HG03159 (cell line): ENCODE data around the gene CCSAP.
A peak's percentile ranks its signal among the peaks of the same experiment; 100 is the strongest.

Source experiments
- ATAC-seq: cut with Tn5 transposase; IDR thresholded peaks from one replicate; pipeline ENCODE4 v1.9.1; 2021; ENCODE audit warnings: mild to moderate bottlenecking, moderate library complexity; ENCODE audit not compliant: unreplicated experiment

CCSAP gene

GRCh38 chr1:229365569-229365968 lies 22.7 kb upstream of the CCSAP start:
- no peak for ATAC-seq

GRCh38 chr1:229364207-229365065 lies 21.6 kb upstream of the CCSAP start:
- no peak for ATAC-seq

GRCh38 chr1:229363723-229364122 lies 20.9 kb upstream of the CCSAP start:
- ATAC-seq = no peak

GRCh38 chr1:229360420-229360819 lies 17.6 kb upstream of the CCSAP start:
- ATAC-seq = no peak

- ATAC-seq = no peak
Measured at GRCh38 chr1:229355661-229356060, 12.8 kb upstream of the CCSAP start.

GRCh38 chr1:229354226-229354625 lies 11.4 kb upstream of the CCSAP start:
- ATAC-seq = no peak

GRCh38 chr1:229352975-229353374 lies 10.1 kb upstream of the CCSAP start:
- ATAC-seq = no peak

GRCh38 chr1:229349463-229350385 lies 6.9 kb upstream of the CCSAP start:
- ATAC-seq = no peak

GRCh38 chr1:229347528-229347927 lies 4.7 kb upstream of the CCSAP start:
- no peak for ATAC-seq

GRCh38 chr1:229344937-229345684 lies 2.3 kb upstream of the CCSAP start:
- no peak for ATAC-seq

GRCh38 chr1:229344139-229344538 lies 1.3 kb upstream of the CCSAP start:
- no peak for ATAC-seq

- ATAC-seq = peak; percentile 66
Measured at GRCh38 chr1:229341774-229342655, 832 bp downstream of the CCSAP start.

GRCh38 chr1:229340496-229340895 lies 2.4 kb downstream of the CCSAP start:
- no peak for ATAC-seq

- ATAC-seq = no peak
Measured at GRCh38 chr1:229339520-229339919, 3.3 kb downstream of the CCSAP start.

GRCh38 chr1:229339086-229339485 lies 3.8 kb downstream of the CCSAP start:
- no peak for ATAC-seq

- ATAC-seq = no peak
Measured at GRCh38 chr1:229336345-229336744, 6.5 kb downstream of the CCSAP start.

- ATAC-seq = no peak
Measured at GRCh38 chr1:229334716-229335115, 8.1 kb downstream of the CCSAP start.

GRCh38 chr1:229334269-229334668 lies 8.6 kb downstream of the CCSAP start:
- no peak for ATAC-seq

- no peak for ATAC-seq
Measured at GRCh38 chr1:229328598-229329362, 14.1 kb downstream of the CCSAP start.
